HG02840 (cell line): ENCODE measurements around the gene CDH4.

ENCODE experiments used
- ATAC-seq: cut with Tn5 transposase; IDR thresholded peaks from one replicate; pipeline ENCODE4 v1.9.1; 2021; ENCODE audit warnings: mild to moderate bottlenecking, moderate library complexity, moderate number of reproducible peaks; ENCODE audit not compliant: unreplicated experiment, low FRiP score

The CDH4 gene

GRCh38 chr20:61666471-61666832 is 414.4 kb downstream of the CDH4 start:
- ATAC-seq, result no peak

- no peak for ATAC-seq
These were observed 415.2 kb downstream of the CDH4 start for GRCh38 chr20:61667056-61667792.

- ATAC-seq, result no peak
These were observed 416.1 kb downstream of the CDH4 start for GRCh38 chr20:61668065-61668650.

- no peak for ATAC-seq
These were observed 416.9 kb downstream of the CDH4 start for GRCh38 chr20:61668771-61669503.

- no peak for ATAC-seq
These were observed 418.2 kb downstream of the CDH4 start for GRCh38 chr20:61670274-61670673.

GRCh38 chr20:61671559-61671958 is 419.5 kb downstream of the CDH4 start:
- no peak for ATAC-seq

GRCh38 chr20:61673152-61673847 is 421.2 kb downstream of the CDH4 start:
- ATAC-seq, result no peak

GRCh38 chr20:61674121-61674520 is 422.1 kb downstream of the CDH4 start:
- ATAC-seq, result no peak

- ATAC-seq, result no peak
These were observed 422.6 kb downstream of the CDH4 start for GRCh38 chr20:61674688-61675087.

GRCh38 chr20:61677928-61678327 is 425.9 kb downstream of the CDH4 start:
- no peak for ATAC-seq

GRCh38 chr20:61678437-61678836 is 426.4 kb downstream of the CDH4 start:
- ATAC-seq, result no peak

GRCh38 chr20:61679473-61679872 is 427.4 kb downstream of the CDH4 start:
- ATAC-seq, result no peak

- no peak for ATAC-seq
These were observed 428.0 kb downstream of the CDH4 start for GRCh38 chr20:61680096-61680495.

GRCh38 chr20:61682114-61682995 is 430.3 kb downstream of the CDH4 start:
- no peak for ATAC-seq

- ATAC-seq, result no peak
These were observed 431.1 kb downstream of the CDH4 start for GRCh38 chr20:61682996-61683681.

GRCh38 chr20:61683721-61684120 is 431.7 kb downstream of the CDH4 start:
- ATAC-seq, result no peak

GRCh38 chr20:61684136-61684535 is 432.1 kb downstream of the CDH4 start:
- ATAC-seq, result no peak

GRCh38 chr20:61684583-61685235 is 432.6 kb downstream of the CDH4 start:
- no peak for ATAC-seq

GRCh38 chr20:61685462-61685861 is 433.4 kb downstream of the CDH4 start:
- no peak for ATAC-seq
